Subcutaneous adipose tissue (tissue), 4 donors: ENCODE data around the gene SLC35F3. TPM values are rescaled to one million over a fixed set of nuclear protein-coding genes. Genes with fewer than 3 reads are reported as not detected.

ENCODE experiments used
- CTCF ChIP-seq: fragments of 450-650 bp; IDR thresholded peaks from one replicate; pipeline ENCODE4 v1.5.1; 2016; ENCODE audit warnings: low read depth, mild to moderate bottlenecking, control low read depth, antibody characterized with exemption, moderate library complexity
- total RNA-seq, 4 donors: library from RNA; depleted of rRNA; stranded (reverse); fragments of >200 nt; gene quantifications; one replicate each; pipeline ENCODE4 v1.1.0, GENCODE V29; 2016

Gene SLC35F3
- total RNA-seq, 4 donors from 2014 or later: 0.44 TPM; not detected in 3

- TF ChIP-seq CTCF: no peak
Measured at GRCh38 chr1:234222561-234223280, 318.2 kb downstream of the SLC35F3 start.

- TF ChIP-seq CTCF: no peak
Measured at GRCh38 chr1:234226113-234226818, 321.8 kb downstream of the SLC35F3 start.

DNA sequence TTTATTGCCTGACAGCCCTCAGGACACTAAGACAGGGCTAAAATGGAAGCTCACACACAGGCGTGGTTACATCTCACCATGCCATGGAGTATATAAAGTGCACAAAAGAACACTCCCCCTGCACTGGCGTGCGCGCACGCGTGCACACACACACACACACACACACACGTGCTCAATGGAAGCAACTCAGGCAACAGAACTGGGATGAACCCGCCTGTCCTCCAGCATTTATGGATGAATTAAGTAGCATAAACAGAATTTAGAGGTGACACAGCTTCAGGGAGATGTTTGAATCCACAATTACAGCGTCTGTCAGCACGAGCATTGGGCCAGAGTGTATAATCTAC is 322.3 kb downstream of the SLC35F3 start:
- TF ChIP-seq CTCF: no peak

DNA sequence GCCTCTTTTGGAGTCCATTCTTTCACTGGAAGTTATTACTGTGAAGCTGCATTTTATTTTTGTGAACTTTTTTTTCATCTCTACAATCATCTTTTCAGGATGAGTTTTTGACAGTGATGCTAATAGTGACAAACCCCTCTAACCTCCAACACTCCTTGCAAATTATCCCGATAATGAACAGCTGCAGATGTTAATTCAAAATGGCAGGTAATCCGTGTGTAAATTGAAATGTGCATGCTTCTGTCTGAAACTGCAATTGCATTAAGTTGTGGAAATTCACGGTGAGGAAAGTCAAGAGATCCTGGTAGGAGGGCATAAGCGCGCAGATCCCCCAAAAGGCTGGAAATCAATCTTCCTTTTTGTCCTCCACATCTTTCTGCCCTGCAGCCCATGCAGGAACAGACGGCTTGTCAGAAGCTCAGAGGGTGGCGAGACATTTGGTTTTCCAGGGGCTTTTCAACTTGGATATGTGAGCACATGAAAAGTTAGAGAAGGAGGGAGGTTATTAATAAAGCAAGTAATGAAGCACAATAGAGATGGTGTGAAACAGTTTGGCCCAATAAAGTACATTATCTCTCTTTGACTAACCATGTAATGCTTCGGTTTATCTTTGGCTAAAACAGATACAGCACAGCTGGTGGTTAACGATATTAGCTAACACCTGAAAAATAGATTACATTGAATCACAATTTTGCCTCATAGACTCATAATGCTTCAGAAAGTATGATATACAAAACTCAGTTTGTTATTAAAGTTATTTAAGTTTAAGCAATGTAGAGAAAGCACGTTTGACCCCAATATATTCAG is 325.3 kb downstream of the SLC35F3 start:
- no peak for TF ChIP-seq CTCF

DNA sequence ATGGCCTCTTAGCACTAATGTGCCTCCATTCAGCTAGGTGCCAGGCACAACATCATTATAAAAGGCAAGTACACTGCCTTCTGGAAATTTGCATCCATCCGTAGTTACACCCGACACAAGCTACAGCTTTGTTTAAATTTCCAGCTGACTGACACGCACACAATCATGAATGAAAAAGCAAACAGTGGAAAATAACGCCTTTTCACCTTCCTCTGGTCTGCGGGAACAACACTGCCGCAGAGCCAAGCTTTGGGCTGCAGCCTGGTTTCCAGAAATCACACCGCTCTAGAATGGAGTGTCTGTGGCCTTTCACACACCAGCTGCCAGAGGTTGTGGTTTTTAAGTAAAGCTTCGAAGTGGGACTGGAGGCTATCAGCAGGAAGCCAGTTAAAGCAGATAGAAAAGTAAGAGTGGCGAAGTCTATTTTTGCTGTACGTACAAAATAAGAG is 326.0 kb downstream of the SLC35F3 start:
- TF ChIP-seq CTCF: no peak

GRCh38 chr1:234231061-234231892 is 326.8 kb downstream of the SLC35F3 start:
- no peak for TF ChIP-seq CTCF
